Left colon (tissue), 2 donors: ENCODE measurements around the gene AMELY. TPM values are rescaled to one million over a fixed set of nuclear protein-coding genes. Genes with fewer than 3 reads are reported as not detected.

Experiments used
- total RNA-seq, 2 donors: library from RNA; stranded (reverse); fragmentation: NEBNext Ultra II Directional; extraction: Animal tissue kit (Norgen Biotek cat#: 25700); gene quantifications; one replicate each; pipeline ENCODE4 v1.2.1, GENCODE V29; 2021
- donor health status: DM: no; HTN: no; CAD: no.
- donor health status: DM: yes; HTN: yes; CAD: no.

Gene AMELY
- total RNA-seq, 2 donors from 2014 or later, result not detected

Other genes with a start within 250 kb of the AMELY start
- gene TBL1Y, start 1.1 kb downstream of the AMELY start, total RNA-seq, result not detected